PFSK-1 (cell line): ENCODE measurements around the gene PTH1R.

Experiments used
- FOXP2 ChIP-seq: optimal IDR thresholded peaks from 2 replicates; pipeline ENCODE3; 2011; ENCODE audit warnings: borderline replicate concordance, control low read depth, inconsistent platforms; ENCODE audit not compliant: insufficient read depth; ENCODE audit errors: extremely low read length, extremely low read depth
- POLR2AphosphoS5 ChIP-seq: IDR thresholded peaks from 2 replicates; pipeline ENCODE4 v1.6.1; 2012; ENCODE audit warnings: low read depth, mild to moderate bottlenecking, control low read depth, low read length, moderate library complexity
- REST ChIP-seq, 2 experiments: IDR thresholded peaks; 2 replicates each; pipeline versions ENCODE4 v1.6.1 to v1.8.0; 2011 to 2012; ENCODE audit warnings: low read depth in 2 of 2, low read length in 2 of 2, control low read depth in 1 of 2, inconsistent platforms in 1 of 2, mild to moderate bottlenecking in 1 of 2, moderate library complexity in 1 of 2; ENCODE audit not compliant: insufficient read depth in 1 of 2
- SIN3A ChIP-seq: IDR thresholded peaks from 2 replicates; pipeline ENCODE4 v1.6.1; 2012; ENCODE audit warnings: mild to moderate bottlenecking, low read length, moderate library complexity, borderline replicate concordance; ENCODE audit not compliant: insufficient read depth
- TAF1 ChIP-seq: IDR thresholded peaks from 2 replicates; pipeline ENCODE4 v1.6.1; 2012; ENCODE audit warnings: low read length, control low read depth, borderline replicate concordance; ENCODE audit not compliant: insufficient read depth

PTH1R gene

GRCh38 chr3:46916799-46917198 is 39.3 kb downstream of the PTH1R start:
- TF ChIP-seq FOXP2, result no peak
- TF ChIP-seq TAF1, result no peak
- no peak for TF ChIP-seq REST (IDR thresholded peaks at IDR 0.05; ENCODE audit: insufficient read depth in 1 of 2, low read depth in 2 of 2, low read length in 2 of 2)
- no peak for TF ChIP-seq POLR2AphosphoS5
- TF ChIP-seq SIN3A, result no peak

DNA sequence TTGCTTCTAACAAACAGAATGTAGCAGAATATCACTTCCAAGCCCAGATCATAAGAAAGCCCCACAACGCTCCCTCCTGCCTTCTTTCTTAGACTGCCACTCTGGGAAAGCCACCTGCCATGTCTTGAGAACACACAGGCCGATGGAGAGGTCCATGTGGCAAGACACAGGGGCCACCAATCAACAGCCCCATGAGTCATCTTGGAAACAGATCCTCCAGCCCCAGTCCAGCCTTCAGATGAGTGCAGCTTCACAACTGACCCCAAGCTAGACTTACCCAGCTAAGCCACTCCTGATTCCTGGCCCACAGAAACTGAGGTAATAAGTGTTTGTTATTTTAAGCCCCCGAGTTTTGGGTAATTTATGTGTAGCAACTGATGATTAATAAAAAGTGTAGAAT is 39.7 kb downstream of the PTH1R start:
- no peak for TF ChIP-seq TAF1
- no peak for TF ChIP-seq REST (IDR thresholded peaks at IDR 0.05; ENCODE audit: insufficient read depth in 1 of 2, low read depth in 2 of 2, low read length in 2 of 2)

- TF ChIP-seq SIN3A, result no peak
- TF ChIP-seq REST (IDR thresholded peaks at IDR 0.05; ENCODE audit: insufficient read depth in 1 of 2, low read depth in 2 of 2, low read length in 2 of 2), result no peak
- TF ChIP-seq POLR2AphosphoS5, result no peak
- TF ChIP-seq TAF1, result no peak
- no peak for TF ChIP-seq FOXP2
Measured at GRCh38 chr3:46918202-46918601, 40.7 kb downstream of the PTH1R start.

DNA sequence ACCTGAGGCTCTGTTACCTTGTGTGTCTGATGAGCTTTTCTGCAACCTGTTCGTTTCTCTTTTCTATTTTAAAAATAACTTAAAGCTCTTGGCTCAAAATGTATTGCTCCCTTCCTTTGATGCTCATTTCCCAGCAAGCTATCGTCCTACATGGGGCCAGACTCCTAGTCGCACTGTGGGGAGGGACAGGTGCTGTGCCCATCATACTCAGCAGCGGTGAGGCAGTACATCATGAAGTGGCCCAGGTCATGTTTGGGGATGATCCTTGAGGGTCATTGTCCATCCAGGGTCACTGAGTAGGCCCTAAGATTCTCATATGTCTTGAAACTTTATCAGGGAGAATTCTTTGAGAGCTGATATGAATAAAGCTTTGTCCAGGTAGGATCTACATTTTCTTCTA is 41.1 kb downstream of the PTH1R start:
- no peak for TF ChIP-seq REST (IDR thresholded peaks at IDR 0.05; ENCODE audit: insufficient read depth in 1 of 2, low read depth in 2 of 2, low read length in 2 of 2)
- no peak for TF ChIP-seq TAF1
- TF ChIP-seq FOXP2, result no peak
- TF ChIP-seq SIN3A, result no peak
- TF ChIP-seq POLR2AphosphoS5, result no peak

DNA sequence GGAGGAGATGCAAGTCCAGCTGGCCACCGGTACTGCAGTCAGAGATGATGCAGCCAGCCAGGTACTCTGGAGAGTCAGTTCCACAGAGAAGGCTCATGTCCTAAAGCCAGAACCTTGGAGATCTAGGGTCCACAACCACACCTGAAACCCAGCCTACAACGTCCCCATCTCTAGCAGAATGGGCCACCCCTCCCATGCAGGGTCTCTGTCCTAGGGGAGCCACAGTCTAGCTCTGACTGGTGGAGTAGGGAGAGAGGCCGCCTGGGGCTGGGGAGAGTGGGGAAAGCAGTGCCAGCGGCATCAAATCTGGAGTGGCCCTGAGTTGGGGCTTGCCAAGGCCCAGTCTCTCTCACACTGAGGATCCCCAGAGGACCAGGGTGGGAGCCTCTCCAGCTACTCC is 43.5 kb downstream of the PTH1R start:
- TF ChIP-seq POLR2AphosphoS5 (no peak), FOXP2 (no peak), REST (IDR thresholded peaks at IDR 0.05; ENCODE audit: insufficient read depth in 1 of 2, low read depth in 2 of 2, low read length in 2 of 2) (no peak), TAF1 (no peak), SIN3A (no peak)
